ENCODE results near the gene TTC23.

Gene TTC23

GRCh38 chr15:99268431-99268830 is 19.1 kb upstream of the TTC23 start:
- TF ChIP-seq CTCF (IDR thresholded peaks at IDR 0.05; ENCODE audit: borderline replicate concordance, control extremely low read depth, extremely low read depth, insufficient read depth, missing control alignments), result no peak
- DNase-seq (ENCODE audit: low spot score), result no peak
- in situ Hi-C loops (cut with MboI; ENCODE audit: low sequenced_read_pairs, unreplicated experiment), result no loop called here

- TF ChIP-seq CTCF (IDR thresholded peaks at IDR 0.05; ENCODE audit: borderline replicate concordance, control extremely low read depth, extremely low read depth, insufficient read depth, missing control alignments), result no peak
- DNase-seq (ENCODE audit: low spot score), result no peak
- in situ Hi-C loops (cut with MboI; ENCODE audit: low sequenced_read_pairs, unreplicated experiment), result no loop called here
Measured at GRCh38 chr15:99267957-99268356, 18.6 kb upstream of the TTC23 start.

- in situ Hi-C loops (cut with MboI; ENCODE audit: low sequenced_read_pairs, unreplicated experiment), result no loop called here
- no peak for DNase-seq (ENCODE audit: low spot score)
- TF ChIP-seq CTCF (IDR thresholded peaks at IDR 0.05; ENCODE audit: borderline replicate concordance, control extremely low read depth, extremely low read depth, insufficient read depth, missing control alignments), result no peak
Measured at GRCh38 chr15:99265541-99266070, 16.2 kb upstream of the TTC23 start.

- no peak for TF ChIP-seq CTCF (IDR thresholded peaks at IDR 0.05; ENCODE audit: borderline replicate concordance, control extremely low read depth, extremely low read depth, insufficient read depth, missing control alignments)
- DNase-seq (ENCODE audit: low spot score), result no peak
- in situ Hi-C loops (cut with MboI; ENCODE audit: low sequenced_read_pairs, unreplicated experiment), result no loop called here
Measured at GRCh38 chr15:99264125-99264524, 14.7 kb upstream of the TTC23 start.

DNA sequence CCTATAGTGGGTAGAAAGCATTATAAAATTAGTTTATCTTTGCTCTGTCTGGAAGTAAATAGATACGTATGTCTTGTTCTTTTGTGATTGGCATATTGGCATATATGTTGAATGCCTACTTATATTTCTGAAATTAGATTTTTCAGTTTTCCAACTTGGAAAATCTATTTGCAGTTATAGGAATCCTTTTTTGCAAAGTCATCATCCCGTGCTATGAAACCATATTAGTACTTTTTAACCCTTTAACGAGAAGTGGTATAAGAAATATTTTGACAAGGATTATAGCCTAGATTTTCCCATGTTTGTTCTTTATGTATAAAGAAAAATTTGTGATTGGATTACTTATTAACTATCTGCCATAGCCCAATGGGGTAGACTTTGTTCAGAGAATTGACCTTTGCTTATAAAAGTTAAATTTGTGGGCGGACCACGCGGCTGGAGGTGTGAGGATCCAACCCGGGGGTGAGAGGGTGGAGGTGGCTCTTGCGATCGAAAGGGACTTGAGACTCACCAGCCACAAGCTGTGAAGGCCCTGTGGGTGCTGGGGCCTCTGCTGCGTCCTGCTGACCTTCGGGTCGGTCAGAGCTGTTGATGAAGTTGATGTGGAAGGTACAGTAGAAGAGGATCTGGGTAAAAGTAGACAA is 7.8 kb upstream of the TTC23 start:
- no peak for TF ChIP-seq CTCF (IDR thresholded peaks at IDR 0.05; ENCODE audit: borderline replicate concordance, control extremely low read depth, extremely low read depth, insufficient read depth, missing control alignments)
- in situ Hi-C loops (cut with MboI; ENCODE audit: low sequenced_read_pairs, unreplicated experiment), result no loop called here

DNA sequence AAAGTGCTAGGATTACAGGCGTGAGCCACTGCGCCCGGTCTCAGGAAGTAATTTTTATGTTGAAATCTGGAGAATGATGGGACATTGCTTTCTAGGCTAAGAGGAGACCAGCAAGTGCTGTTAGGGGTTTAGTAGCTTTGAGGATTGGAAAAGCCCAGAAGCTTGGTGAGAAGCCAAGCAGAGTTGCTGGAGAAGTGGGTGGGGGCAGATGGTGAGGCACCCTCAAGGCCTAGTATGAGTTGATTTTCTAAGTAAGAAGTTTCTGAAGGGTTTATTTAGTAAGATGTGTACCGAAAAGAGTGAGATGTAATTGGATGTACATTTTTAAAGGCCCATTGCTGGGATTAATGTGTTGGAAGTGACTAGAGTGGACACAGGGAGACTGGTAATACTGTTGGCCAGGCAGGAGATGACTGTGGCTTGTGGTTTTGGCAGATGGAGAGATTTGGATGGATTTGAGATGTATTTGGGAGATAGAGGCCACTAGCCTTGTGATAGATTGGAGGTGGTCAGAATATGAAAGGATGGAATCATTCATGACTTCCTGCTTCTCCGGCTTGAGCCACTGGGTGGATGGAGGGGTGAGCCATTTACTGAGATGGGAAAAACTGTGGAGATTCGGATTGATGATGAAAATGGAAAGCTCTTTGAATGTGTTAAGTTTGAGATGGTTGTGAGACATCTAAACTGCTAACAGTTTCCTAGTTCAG is 4.2 kb upstream of the TTC23 start:
- no peak for DNase-seq (ENCODE audit: low spot score)
- TF ChIP-seq CTCF (IDR thresholded peaks at IDR 0.05; ENCODE audit: borderline replicate concordance, control extremely low read depth, extremely low read depth, insufficient read depth, missing control alignments), result no peak
- in situ Hi-C loops (cut with MboI; ENCODE audit: low sequenced_read_pairs, unreplicated experiment), result no loop called here

More for the DNA sequence above, 7.8 kb upstream of the TTC23 start:
- no peak for DNase-seq (ENCODE audit: low spot score)
